ENCODE data around the gene LRRC51.
"Not testable (repeated sequence)": the region's sequence is repeated elsewhere in the genome, so short reads cannot be mapped to it uniquely, and the experiment has no call there.

The LRRC51 gene

DNA sequence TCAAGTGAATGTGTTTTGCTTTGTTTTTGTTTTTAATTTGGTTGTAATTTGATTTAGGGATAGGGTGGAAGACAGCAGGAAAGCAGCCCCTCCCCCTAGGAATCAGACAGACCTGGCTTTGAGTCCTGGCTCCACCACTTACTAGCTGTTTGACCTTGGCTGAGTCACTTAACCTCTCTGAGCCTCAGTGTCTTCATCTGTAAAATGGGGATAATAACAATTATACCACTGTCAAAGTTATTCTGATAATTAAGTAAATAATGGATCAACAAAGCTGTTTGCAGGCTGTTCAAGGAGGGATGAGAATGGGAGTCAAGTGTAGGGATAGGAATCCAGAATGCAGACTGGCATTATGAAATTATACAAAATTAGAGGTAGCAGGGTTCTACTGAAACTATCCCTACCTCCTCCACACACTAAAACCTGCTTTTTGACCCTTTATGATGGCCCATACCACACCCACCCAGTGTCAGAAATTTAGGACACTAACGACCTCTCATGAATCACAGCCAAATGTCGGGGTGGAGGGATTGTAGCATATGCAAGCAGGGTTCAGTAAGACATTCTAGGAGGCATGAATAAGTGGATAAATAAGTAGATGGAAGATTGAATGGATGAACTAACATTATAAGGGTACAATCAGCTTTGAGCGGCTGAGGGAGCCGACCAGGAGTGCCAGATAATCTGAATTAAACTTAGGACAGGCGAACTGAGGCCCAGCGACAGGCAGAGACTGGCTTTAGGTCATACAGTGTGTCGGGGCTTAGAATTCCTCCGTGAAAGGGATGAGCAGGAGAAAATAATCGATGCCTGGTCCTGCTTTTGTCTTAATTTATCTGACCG, 30.9 kb downstream of the LRRC51 start:
- DNase-seq (ENCODE audit: low read depth in 2 of 2) = no peak

DNA sequence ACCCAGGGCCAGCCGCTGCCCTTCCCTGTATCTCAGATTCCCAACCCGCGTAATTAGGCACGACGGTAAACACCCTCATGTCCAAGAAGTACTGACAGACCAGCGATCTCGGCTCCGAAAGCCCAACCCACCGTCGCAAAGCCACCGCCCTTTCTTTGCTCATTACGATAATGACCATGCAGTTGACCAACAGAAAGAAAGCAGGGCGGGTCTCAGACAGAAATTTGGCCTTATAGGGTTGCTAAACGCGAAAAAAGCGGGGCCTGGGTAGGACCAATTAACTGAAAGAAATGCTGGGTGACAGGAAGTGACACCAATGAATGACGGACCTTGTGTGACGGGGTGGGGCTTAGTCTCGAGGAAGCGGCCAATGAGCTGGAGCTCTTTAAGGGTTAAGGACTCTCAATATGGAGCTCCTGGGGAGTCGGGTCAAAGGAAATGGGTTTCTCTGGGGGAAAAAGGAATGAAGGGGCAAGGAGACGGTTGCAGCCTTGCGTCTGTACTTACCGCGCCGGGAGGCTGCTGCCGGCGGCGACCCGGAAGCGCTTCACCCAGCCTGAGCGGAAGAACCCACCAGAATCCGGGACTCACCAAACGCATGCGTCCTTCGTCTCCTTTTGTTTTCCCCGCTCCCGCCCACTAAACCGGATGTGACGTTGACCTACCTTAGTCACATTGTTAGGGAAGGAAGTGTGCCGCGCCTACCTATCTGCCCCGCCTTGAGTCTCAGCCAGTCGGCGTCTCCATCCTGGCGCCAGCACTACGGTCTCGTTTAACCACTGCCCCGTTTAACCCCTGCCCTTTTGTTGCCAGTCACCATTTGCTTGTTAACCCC, 31.7 kb downstream of the LRRC51 start, which contains the start of gene ANAPC15:
ANAPC15 (minus strand) TSS at position 553 of the 835 bp plus-strand sequence. CDS start 1,419 bp downstream, outside the sequence.
- DNase-seq (ENCODE audit: low read depth in 2 of 2) = peak; percentile 99

DNA sequence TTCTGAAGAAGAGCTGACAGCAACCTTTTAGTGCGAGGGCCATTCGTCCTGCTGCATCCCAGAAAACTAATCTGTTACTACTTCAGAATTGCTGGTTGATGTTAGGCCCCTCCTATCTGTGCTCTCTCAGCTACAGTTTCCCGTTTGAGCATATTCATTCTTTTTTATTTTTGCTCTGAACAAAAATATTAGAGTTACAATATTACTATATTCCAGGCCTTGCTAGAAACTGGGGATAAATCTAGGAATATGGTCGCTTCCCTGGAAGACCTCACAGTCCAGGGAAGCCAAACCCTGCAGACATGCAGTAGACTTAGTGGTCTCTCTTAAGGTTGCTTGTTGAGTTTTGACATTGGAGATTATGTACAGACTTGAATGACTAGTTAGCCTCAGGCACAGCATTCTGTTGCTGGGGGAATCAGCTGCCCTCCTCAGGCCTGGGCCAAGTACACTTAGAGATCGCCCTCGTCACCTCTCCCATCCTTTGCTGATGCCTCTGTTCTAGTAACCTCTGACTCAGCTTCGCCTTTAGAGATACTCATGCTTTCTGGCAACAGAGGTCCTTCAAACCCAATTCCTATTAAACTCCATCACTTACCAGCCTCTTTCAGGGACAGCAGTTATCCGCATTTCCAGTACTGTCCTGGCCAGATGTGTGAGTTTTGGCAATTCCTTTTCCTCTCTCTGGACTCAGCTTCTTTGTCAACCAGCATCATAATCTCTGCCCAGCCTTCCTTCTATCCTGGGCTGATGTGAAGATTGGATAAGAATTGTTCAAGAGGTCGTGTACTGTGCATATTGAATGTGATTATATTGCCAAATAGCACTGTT, 32.5 kb downstream of the LRRC51 start:
- no peak for DNase-seq (ENCODE audit: low read depth in 2 of 2)

DNA sequence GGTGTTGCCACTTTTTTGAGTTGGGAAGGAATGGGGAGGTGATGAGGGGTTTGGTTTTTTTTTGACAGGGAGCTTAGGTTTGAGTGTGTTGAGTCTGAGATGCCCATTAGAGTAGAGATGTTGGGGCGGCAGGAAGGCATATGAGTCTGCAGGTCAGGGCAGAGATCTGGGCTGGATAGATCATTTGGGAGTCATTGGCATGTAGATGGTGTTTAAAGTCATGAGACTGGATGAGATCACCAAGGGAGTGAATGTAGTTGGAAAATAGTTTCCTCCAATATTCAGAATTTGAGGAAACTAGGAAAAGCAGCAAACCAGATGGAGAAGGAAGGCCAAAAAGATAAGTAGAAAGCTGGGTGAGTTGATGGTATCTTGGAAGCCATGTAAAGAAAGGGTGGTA, 33.9 kb downstream of the LRRC51 start:
- no peak for DNase-seq (ENCODE audit: low read depth in 2 of 2)

DNA sequence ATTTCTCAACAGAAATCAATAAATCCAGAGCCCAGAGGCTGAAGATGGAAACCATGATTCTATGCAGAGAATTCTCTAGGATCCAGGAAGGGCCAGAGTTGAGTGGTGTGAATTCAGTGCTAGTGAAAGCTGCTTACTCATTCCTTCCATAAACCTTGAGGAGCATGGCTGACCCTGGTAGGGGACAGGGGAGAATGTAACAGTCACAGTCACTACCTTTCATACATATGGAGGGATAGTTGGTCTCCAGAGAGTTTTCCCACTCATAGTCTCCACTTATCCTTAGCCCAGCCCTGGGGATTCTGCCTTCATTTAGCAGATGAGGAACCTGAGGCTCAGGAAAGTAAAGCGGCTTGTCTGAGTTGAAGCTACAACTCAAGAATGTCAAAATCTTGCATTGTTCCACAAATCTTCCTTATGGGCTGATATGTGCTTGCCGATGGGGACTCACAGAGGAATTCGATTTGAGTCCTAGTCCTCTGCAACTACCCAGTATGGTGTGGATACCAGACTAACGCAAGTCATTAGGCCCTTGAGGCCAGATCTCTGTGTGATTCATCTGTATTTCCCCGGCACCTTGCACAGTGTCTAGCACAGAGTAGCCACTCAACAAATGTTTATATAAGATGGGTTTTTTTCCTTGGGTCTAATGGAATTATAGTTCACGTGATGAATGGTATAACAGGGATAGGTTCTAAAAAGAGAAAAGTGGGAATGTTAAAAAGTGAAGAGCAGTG, 35.5 kb downstream of the LRRC51 start:
- no peak for DNase-seq (ENCODE audit: low read depth in 2 of 2)

DNA sequence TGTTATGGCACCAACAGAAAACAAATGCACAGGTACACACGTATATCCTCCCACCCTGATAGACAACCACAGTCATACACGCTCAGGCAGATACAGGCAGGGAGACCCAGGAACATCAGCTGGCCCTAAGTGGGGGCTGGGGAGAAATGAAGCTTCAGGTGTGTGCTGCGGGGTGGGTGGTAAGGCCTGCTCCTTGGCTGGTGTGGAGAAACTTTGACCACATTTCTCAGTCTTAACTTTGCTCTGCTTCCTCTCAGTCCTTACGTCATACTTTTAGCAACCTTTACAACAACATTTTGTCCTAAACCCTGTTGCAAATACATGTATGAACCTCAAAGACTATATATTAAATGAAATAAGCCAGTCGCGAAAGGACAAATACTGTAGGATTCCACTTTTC, 38.5 kb downstream of the LRRC51 start:
- no peak for DNase-seq (ENCODE audit: low read depth in 2 of 2)

DNA sequence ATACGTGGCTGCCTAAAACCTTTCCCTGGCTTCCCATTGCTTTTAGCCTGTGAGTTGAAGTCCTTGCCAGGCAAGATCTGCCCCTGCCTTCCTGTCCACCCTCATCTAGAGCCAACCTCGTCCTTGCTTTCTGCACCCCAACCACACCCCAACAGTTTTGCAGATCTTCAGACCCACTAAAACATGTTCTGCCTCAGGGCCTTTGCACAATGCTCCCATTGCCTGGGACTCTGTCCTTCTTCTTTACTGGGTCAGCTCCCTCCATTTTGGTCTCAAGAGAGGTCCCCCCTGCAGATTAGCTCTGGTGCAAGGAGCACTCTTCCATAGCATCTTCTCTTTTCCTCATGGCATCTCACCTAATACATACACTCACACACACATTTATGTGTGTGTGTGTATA, 40.3 kb downstream of the LRRC51 start:
- DNase-seq (ENCODE audit: low read depth in 2 of 2) = no peak

DNA sequence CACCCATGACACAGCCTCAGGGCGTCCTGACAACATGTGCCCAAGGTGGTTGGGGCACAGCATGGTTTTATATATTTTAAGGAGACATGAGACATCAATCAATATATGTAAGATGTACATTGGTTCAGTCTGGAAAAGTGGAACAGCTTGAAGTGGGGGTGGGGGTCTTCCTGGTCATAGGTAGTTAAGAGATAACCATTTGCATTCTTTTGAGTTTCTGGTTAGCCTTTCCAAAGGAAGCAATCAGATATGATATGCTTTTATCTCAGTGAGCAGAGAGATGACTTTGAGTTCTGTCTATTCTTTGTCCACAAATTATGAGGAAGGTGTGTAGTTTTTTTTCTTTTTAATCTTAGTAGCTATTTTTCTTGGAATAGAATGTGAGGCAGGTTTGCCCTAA, 42.0 kb downstream of the LRRC51 start:
- no peak for DNase-seq (ENCODE audit: low read depth in 2 of 2)

DNA sequence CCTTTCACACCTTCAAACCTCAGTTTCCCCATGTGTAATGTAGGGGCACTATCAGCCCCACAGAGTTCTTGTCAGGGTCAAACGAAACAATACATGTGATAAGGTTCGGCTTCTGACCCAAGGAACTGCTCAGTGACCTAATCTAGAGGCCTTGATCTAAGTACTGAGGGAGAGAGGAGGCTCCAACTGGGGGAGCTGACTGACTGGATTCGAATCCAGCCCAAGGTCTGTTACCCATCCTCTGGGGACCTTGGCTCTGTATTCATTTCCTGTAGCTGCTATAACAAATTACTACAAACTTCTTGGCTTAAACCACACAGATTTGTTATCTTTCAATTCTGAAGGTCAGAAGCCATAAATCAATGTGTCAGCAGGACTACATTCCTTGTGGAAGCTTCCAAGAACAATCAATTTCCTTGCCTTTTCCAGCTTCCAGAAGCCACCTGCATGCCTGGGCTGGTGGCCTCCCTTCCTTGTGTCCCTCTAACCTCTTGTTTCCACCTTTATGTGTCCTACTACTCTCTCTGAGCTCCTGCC, 42.5 kb downstream of the LRRC51 start:
- no peak for DNase-seq (ENCODE audit: low read depth in 2 of 2)

DNA sequence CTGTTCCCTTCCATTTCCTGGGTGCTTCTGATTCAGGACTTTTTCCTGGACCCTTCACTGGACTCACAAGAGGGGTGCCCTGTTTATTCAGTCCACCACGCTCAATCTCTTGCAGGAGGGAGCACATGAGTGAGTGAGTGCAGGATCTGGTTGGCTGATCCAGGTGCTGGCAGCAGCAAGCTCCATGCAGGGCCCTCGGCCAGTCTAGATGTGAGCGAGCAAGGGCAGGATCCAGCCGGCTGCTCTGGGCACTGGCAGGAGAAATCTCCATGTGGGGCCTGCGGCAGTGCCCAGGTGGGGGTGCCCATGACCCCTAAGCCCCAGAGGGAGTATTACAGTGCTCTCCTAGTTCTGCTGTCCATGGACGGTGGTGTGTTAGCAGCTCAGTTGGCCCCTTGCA, 43.4 kb downstream of the LRRC51 start:
- DNase-seq (ENCODE audit: low read depth in 2 of 2) = no peak

DNA sequence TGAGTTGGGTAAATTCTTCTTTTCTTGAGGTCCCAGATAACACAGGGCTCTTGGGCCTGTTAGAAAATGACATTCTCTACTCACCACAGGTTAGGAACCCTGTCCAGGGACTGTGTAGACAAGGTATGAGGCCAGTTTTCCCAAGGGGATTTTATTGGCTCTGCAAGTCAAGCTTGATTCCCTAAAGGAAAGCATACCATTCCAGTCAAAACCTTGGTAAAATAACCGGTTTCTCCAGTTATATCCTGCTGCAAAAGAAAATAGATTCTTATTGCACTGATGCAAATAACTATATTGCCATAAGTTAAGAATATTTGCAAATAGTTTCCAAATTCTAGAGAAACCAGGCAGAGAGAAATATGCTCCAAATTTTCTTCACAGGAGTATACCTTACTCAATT, 45.3 kb downstream of the LRRC51 start:
- DNase-seq (ENCODE audit: low read depth in 2 of 2) = no peak

DNA sequence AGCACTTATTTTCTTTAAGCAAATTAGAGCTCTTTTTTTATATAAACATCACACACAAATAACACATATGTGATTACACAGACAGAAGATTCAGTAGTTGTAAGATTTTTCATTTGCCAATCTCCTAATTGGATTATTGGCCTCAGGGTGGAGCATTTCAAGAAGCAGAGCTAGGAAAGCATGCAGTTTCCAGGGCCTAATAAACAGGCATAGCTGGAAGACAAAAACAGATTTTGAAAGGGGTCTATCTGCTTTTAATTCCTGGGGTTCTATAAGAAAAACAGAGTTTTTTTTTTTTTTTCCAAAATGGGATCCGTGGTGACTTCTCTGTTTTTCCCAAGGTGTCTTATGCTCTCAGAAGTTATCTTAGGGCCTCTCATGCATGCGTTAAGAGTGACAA, 47.3 kb downstream of the LRRC51 start:
- DNase-seq (ENCODE audit: low read depth in 2 of 2) = no peak

DNA sequence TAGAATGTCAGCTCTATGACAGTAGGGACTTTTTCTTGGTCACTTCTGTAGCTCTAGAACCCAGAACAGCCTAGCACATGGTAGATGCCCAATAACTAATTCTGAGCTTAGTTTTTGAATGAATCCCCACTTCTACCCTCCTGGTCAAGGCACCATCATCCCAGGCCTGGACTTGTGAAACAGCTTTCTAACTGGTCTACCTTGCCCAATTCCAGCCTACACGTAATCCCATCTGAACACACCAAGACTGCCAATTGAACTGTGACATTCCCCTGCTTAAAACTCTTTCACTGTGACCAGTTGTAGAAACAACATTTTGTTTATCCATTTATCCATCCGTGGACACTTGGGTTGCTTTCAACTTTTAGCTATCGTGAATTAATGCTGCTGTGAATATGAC, 48.7 kb downstream of the LRRC51 start:
- DNase-seq (ENCODE audit: low read depth in 2 of 2) = no peak

DNA sequence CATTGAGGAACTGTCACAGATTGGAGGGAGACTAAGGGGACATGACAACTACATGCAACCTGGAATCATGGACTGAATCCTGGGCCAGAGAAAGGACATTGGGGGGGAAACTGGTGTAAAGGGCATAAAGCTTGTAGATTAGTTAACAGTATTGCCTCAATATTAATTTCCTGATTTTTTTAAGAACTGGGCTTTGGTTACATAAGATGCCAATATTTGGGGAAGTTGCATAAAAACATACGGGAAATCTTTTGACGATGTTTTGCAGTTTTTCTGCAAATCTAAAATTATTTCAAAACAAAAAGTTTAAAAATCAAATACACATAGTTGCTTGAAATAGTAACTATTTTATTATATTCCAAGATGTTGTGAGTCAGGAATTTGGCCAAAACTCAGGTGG, 52.0 kb downstream of the LRRC51 start:
- DNase-seq (ENCODE audit: low read depth in 2 of 2) = no peak

DNA sequence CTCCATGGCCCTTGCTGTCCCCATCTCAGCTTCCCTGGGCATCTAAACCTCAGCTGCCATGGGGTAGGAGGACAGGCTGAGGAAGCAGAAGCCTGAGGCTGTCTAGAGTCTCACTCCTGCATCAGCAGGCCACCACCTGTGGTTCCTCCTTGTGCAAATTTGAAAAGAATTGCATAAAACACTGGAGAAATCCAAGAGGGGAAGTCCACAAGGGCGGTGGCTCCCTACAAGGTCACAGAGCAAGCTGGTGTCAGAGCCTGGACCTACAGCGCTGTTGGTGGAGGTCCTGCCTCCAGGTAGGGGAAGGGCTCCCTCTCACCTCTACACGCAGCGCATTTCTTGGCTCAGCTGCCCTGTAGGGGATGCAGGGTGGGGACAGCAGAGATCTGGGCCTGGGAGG, 54.8 kb downstream of the LRRC51 start, which contains the start of gene FOLR3:
FOLR3 (plus strand) TSS at position 253 of the 400 bp plus-strand sequence. CDS start 228 bp downstream, outside the sequence.
- not testable (repeated sequence) for DNase-seq (ENCODE audit: low read depth in 2 of 2)

DNA sequence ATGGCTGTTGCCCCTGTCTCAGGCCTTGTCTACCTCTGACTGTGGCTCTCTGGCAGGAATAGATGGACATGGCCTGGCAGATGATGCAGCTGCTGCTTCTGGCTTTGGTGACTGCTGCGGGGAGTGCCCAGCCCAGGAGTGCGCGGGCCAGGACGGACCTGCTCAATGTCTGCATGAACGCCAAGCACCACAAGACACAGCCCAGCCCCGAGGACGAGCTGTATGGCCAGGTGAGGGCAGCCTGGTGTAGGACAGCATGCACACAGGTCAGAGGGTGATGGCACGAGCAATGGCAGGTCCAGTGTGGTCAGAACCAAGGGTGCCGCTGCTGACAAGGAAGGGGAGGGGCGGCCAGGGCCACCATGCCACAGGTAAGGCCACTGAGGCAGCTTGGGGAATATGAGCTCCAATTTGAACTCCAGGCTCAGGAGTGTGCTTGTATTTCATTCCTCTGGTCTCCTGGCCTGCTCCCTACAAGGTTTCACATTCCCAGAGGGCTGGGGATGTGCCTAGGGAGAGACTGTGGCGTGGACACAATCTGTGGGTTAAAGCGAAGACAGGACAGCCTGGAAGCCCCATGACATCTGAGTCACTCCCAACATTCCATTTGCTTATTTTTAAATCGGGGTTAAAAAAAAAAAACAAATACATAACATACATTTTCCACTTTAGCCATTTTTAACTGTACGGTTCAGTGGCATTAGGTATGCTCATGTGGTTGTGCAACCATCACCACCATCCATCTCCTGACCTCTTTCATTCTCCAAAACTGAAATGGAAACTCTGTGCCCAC, 55.4 kb downstream of the LRRC51 start:
- DNase-seq (ENCODE audit: low read depth in 2 of 2) = no peak

DNA sequence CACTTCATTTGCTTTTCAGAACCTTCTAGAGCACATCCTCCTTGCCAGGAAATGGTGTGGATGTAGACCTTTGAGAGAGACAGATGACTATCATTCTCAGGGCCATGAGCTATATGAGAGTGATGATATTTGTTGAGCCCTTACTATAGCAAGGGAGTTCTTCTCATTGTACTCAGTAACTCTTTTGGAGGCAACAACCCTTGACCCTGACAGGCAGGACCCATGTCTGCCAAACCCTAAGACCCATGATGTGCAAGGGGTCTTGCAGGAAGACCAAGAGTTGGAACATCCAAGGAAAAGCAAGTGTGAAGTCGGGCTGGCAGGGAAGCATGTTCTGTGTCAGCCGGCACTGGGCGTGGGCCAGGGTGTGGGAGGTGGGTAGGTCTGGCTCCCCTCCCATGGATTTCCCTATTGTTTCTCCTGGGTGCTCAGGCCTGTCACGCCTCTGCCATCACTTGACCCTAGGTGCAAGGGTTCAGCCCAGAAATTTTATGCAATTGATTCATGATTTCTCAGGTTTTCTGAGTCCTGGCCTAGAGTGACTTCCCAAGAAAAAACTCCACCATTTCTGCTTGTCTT, 56.1 kb downstream of the LRRC51 start:
- DNase-seq (ENCODE audit: low read depth in 2 of 2) = no peak

DNA sequence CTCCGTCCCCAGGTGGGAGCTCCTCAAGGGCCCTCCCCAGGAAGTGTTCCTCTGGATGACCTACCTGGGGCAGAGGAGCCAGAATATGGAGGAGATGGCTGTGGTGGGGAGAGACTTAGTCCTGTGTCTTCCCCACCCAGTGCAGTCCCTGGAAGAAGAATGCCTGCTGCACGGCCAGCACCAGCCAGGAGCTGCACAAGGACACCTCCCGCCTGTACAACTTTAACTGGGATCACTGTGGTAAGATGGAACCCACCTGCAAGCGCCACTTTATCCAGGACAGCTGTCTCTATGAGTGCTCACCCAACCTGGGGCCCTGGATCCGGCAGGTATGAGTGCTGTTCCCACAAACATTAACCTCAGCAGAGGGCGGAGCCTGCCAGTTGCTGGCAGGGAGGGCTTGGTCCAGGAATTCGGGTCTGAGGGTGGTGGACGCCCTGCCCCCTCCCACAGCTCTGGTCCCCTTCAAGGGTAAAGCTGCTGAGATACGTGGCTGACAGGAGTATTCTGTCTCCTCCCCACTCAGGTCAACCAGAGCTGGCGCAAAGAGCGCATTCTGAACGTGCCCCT, 58.3 kb downstream of the LRRC51 start:
- no peak for DNase-seq (ENCODE audit: low read depth in 2 of 2)

DNA sequence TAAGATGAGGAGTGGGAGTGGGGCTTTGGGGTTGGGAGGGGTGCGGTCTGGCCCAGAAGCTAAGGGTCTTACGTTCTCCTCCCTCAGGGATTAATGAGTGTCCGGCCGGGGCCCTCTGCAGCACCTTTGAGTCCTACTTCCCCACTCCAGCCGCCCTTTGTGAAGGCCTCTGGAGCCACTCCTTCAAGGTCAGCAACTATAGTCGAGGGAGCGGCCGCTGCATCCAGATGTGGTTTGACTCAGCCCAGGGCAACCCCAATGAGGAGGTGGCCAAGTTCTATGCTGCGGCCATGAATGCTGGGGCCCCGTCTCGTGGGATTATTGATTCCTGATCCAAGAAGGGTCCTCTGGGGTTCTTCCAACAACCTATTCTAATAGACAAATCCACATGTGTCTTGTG, 58.9 kb downstream of the LRRC51 start:
- DNase-seq (ENCODE audit: low read depth in 2 of 2) = no peak
